ENCODE data around the gene CD300LF.

- no peak for TF ChIP-seq CTCF (IDR thresholded peaks at IDR 0.05)
- no peak for TF ChIP-seq ZFX (IDR thresholded peaks at IDR 0.05; ENCODE audit: borderline replicate concordance)
These were observed 2.4 kb upstream of the CD300LF start for GRCh38 chr17:74715144-74715543.

Data from 22Rv1 (cell line).